HepG2 (cell line): ENCODE measurements around the gene HDAC5. TPM values are rescaled to one million over a fixed set of nuclear protein-coding genes. Genes with fewer than 3 reads are reported as not detected.

Experiments
- ARID5B ChIP-seq: IDR thresholded peaks from 2 replicates; pipeline ENCODE4 v1.4.0; 2020; ENCODE audit warnings: mild to moderate bottlenecking, missing genetic modification reagents
- FOXA3 ChIP-seq: IDR thresholded peaks from 2 replicates; pipeline ENCODE4 v1.6.1; 2016; ENCODE audit warnings: missing genetic modification reagents, missing compliant biosample characterization
- MTA1 ChIP-seq: sonication (generic); formaldehyde crosslinking; IDR thresholded peaks from 2 replicates; pipeline ENCODE4 v1.4.0; 2020; ENCODE audit warnings: missing genetic modification reagents, mild to moderate bottlenecking, borderline replicate concordance
- YEATS2 ChIP-seq: sonication (generic); formaldehyde crosslinking; IDR thresholded peaks from 2 replicates; pipeline ENCODE4 v1.4.0; 2020; ENCODE audit warnings: missing genetic modification reagents, borderline replicate concordance
- ZC3H4 ChIP-seq: sonication (generic); formaldehyde crosslinking; IDR thresholded peaks from 2 replicates; pipeline ENCODE4 v1.4.0; 2020; ENCODE audit warnings: missing genetic modification reagents, borderline replicate concordance
- ZNF800 ChIP-seq: sonication (generic); formaldehyde crosslinking; IDR thresholded peaks from 2 replicates; pipeline ENCODE4 v1.4.0; 2020; ENCODE audit warnings: missing genetic modification reagents
- polyA plus RNA-seq, 8 experiments: library from polyadenylated mRNA; depleted of rRNA in 3 of 8; stranded (reverse) in 7 of 8; unstranded in 1 of 8; fragments of >200 nt; fragmentation: Illumina TruSeq in 4 of 8; extraction: Trizol in 4 of 8; gene quantifications; 2 replicates each; pipeline versions ENCODE4 v1.2.1 to v1.2.3, GENCODE V29; 2011 to 2016; ENCODE audit warnings: low read depth in 4 of 8, missing spikeins in 1 of 8, mixed read lengths in 1 of 8; ENCODE audit not compliant: insufficient read depth in 1 of 8
- total RNA-seq, 5 experiments: library from RNA; depleted of rRNA; stranded (reverse); fragments of >200 nt; fragmentation: Illumina TruSeq; extraction: Trizol; gene quantifications; 2 replicates each; pipeline ENCODE4 v1.2.3, GENCODE V29; 2016; ENCODE audit warnings: low read depth in 1 of 5

HDAC5 gene
- total and polyA plus RNA-seq, 2 of the 13 experiments (the other 11 are each of a cell fraction or from before 2014, with no cell fraction given): 46.4 to 85.4 TPM

- TF ChIP-seq ARID5B (CRISPR knock-in tag) (no peak), ZNF800 (no peak), FOXA3 (CRISPR knock-in tag) (peak; percentile 42), YEATS2 (CRISPR knock-in tag) (no peak; the same call in 1 of the 2 replicates), MTA1 (CRISPR knock-in tag) (peak; percentile 61; the same call in 1 of the 2 replicates), ZC3H4 (CRISPR knock-in tag) (peak; percentile 54; the same call in 1 of the 2 replicates)
These were observed 40.1 kb downstream of the HDAC5 start (continued) for GRCh38 chr17:44083250-44083849.
